ENCODE data around the gene DSCAML1.

The DSCAML1 gene

DNA sequence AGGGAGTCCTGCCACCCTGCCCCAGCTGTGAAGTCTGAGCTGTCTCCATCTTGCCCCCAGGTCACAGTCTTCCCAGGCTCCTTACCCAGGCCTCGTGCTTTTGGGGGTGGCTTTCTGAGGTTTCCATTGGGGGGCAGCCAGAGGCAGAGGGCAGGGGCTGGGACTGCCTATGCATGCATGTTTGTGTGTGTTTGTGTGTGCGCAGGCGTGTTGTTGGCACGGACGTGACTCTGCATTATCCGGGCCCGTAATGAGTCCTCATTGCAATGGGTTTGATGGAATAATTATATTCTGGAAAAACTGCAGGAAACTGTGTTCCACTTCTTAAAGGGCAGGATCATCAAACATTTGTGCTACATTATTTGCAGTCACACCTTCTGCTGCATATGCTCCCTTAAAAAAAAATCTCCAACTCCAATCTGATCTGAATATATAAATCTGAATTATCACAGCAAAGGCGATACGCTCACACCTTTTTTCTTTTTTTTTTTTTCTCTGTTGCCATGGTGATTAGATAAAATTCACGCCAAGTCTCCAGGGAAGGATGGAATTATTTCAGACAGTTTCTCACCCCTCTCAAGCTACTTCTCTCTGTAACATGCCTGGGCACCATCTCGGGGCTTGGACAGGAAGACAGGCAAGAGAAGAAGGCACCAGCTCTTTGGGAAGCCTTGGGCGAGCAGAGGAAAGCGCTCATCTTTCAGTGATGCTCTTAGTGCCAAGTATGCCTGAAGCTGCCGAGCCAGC lies 45.9 kb downstream of the DSCAML1 start:
- Histone ChIP-seq H3K4me1 (ENCODE audit: control extremely low read depth in 1 of 4, control insufficient read depth in 4 of 4, insufficient read depth in 4 of 4, low read length in 3 of 4) (no peaks in the 10 kb centered on the region), H3K9me3 (ENCODE audit: control extremely low read depth in 1 of 5, control insufficient read depth in 4 of 5, insufficient read depth in 2 of 5, low read depth in 1 of 5, low read length in 4 of 5) (no peaks in the 10 kb centered on the region), H3K27ac (ENCODE audit: insufficient read depth in 1 of 2, low read depth in 1 of 2, low read length in 2 of 2, poor library complexity in 1 of 2, severe bottlenecking in 2 of 2) (no peak overlapping the region), H3K27me3 (replicated peaks in 2 of 5; ENCODE audit: control insufficient read depth in 4 of 5, insufficient read depth in 5 of 5, low read length in 4 of 5) (peaks cover 0 to 3% (median 0%) of the 10 kb centered on the region in 5 experiments), H3K36me3 (ENCODE audit: control insufficient read depth in 4 of 4, insufficient read depth in 4 of 4, low read length in 3 of 4) (no peaks in the 10 kb centered on the region), H3K4me3 (ENCODE audit: control insufficient read depth in 1 of 7, extremely low read depth in 1 of 7, insufficient read depth in 4 of 7, low read depth in 2 of 7, low read length in 6 of 7) (no peak overlapping the region)
- ChIA-PET POLR2A (interaction anchor here (0.7 kb wide), 1 partner anchor 69 kb away, joined by 3 read pairs; no protein-coding TSS in a partner anchor), CTCF (no interaction called here)
- DNase-seq: no peak
- WGBS (ENCODE audit: insufficient coverage): 90% methylated on average over 9 of the region's 14 CpGs

DNA sequence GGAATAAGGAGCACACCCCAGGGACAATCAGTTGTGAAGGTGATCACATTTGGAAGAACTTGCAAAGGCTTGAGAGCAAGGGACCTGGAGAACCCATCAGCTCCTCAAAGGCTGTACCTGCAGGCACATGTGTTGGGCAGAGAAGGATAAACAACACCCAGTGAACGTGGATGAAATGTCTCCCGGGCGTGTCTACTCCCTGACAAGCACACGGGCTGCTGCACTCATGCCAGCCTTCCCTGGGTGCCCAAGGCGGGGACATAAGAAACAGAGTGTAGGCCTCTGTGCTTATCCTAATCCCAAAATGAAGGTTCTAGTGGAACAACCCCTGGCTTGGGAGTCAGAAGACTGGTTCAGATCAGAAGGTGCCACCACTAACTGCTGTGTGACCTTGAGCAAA lies 46.7 kb downstream of the DSCAML1 start:
- WGBS (ENCODE audit: insufficient coverage): 99% methylated on average over 5 of the region's 5 CpGs
- Histone ChIP-seq H3K4me1 (ENCODE audit: control extremely low read depth in 1 of 4, control insufficient read depth in 4 of 4, insufficient read depth in 4 of 4, low read length in 3 of 4) (peaks cover 0 to 3% (median under 1%) of the 10 kb centered on the region in 4 experiments), H3K9me3 (ENCODE audit: control extremely low read depth in 1 of 5, control insufficient read depth in 4 of 5, insufficient read depth in 2 of 5, low read depth in 1 of 5, low read length in 4 of 5) (no peaks in the 10 kb centered on the region), H3K27ac (ENCODE audit: insufficient read depth in 1 of 2, low read depth in 1 of 2, low read length in 2 of 2, poor library complexity in 1 of 2, severe bottlenecking in 2 of 2) (no peak overlapping the region), H3K36me3 (ENCODE audit: control insufficient read depth in 4 of 4, insufficient read depth in 4 of 4, low read length in 3 of 4) (no peaks in the 10 kb centered on the region), H3K4me3 (ENCODE audit: control insufficient read depth in 1 of 7, extremely low read depth in 1 of 7, insufficient read depth in 4 of 7, low read depth in 2 of 7, low read length in 6 of 7) (no peak overlapping the region), H3K27me3 (replicated peaks in 2 of 5; ENCODE audit: control insufficient read depth in 4 of 5, insufficient read depth in 5 of 5, low read length in 4 of 5) (peaks cover 0 to 3% (median 0%) of the 10 kb centered on the region in 5 experiments)
- ChIA-PET CTCF (no interaction called here), POLR2A (interaction anchor here (0.7 kb wide), 1 partner anchor 70 kb away, joined by 3 read pairs; no protein-coding TSS in a partner anchor)
- DNase-seq: no peak

DNA sequence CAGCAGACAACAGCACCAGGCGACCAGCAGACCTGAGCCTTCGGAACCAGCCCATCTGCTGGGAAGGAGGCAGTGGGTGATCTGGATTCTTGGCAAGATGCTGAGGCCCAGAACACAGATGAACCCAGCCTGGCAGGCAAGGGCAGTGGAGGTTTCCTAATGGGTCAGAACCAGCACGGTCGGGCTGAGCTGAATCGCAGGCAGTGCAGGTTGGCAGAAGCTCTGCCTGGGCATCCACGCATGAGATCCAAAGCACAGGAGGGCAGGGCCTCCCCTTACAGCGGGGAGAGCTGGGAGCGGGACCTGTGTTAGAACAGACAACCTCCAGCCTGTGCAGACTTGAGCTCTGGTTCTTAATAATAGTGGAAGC lies 47.5 kb downstream of the DSCAML1 start:
- Histone ChIP-seq H3K27me3 (replicated peaks in 2 of 5; ENCODE audit: control insufficient read depth in 4 of 5, insufficient read depth in 5 of 5, low read length in 4 of 5) (peaks cover 0 to 3% (median 0%) of the 10 kb centered on the region in 5 experiments), H3K4me3 (ENCODE audit: control insufficient read depth in 1 of 7, extremely low read depth in 1 of 7, insufficient read depth in 4 of 7, low read depth in 2 of 7, low read length in 6 of 7) (no peak overlapping the region), H3K4me1 (ENCODE audit: control extremely low read depth in 1 of 4, control insufficient read depth in 4 of 4, insufficient read depth in 4 of 4, low read length in 3 of 4) (peaks cover 0 to 11% (median 8%) of the 10 kb centered on the region in 4 experiments), H3K27ac (ENCODE audit: insufficient read depth in 1 of 2, low read depth in 1 of 2, low read length in 2 of 2, poor library complexity in 1 of 2, severe bottlenecking in 2 of 2) (no peak overlapping the region), H3K36me3 (ENCODE audit: control insufficient read depth in 4 of 4, insufficient read depth in 4 of 4, low read length in 3 of 4) (no peaks in the 10 kb centered on the region), H3K9me3 (ENCODE audit: control extremely low read depth in 1 of 5, control insufficient read depth in 4 of 5, insufficient read depth in 2 of 5, low read depth in 1 of 5, low read length in 4 of 5) (no peaks in the 10 kb centered on the region)
- 100% methylated on average over 7 of the region's 8 CpGs for WGBS (ENCODE audit: insufficient coverage)
- no peak for DNase-seq
- CTCF ChIA-PET: interaction anchor here (1.5 kb wide), 1 partner anchor 13 kb away, joined by 6 read pairs; no protein-coding TSS in a partner anchor
- POLR2A ChIA-PET: no interaction called here

DNA sequence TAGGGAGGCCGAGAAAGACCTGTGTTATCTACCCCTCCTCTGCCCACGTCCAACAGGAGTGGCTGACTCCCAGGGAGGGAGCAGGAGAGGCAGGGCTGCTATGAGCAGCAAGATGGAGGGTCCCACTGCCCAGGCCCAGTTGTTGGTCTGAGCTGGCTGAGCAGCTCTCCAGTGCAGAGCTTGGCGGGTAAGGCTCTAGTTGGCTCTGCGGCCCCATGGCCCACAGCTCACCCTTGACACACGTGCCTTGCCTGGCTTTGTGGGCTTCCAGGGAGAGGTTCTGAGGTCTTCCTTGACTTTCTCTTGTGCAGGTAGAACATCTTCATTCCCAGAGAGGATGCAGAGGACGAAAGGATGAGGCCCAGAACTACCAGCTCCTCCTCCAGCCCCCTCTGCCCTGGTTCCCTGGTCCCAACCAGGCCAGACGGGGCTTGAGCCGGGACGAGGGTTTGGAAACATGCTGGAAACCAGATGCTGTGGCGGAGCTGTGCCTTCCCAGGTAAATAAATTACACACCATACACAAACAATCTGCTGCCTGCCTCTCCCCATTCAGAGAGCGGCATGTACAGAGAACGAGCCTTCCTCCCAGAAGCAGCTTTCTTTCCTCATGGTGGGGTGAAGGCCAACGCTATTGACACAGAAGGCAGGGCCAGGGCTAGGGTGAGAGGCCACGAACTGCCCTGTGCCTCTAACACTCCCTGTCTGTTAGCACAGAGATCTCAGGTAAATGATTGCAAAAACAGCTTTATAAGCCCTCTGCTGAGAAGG lies 48.1 kb downstream of the DSCAML1 start:
- Histone ChIP-seq H3K36me3 (ENCODE audit: control insufficient read depth in 4 of 4, insufficient read depth in 4 of 4, low read length in 3 of 4) (no peaks in the 10 kb centered on the region), H3K9me3 (ENCODE audit: control extremely low read depth in 1 of 5, control insufficient read depth in 4 of 5, insufficient read depth in 2 of 5, low read depth in 1 of 5, low read length in 4 of 5) (no peaks in the 10 kb centered on the region), H3K27ac (ENCODE audit: insufficient read depth in 1 of 2, low read depth in 1 of 2, low read length in 2 of 2, poor library complexity in 1 of 2, severe bottlenecking in 2 of 2) (no peak overlapping the region), H3K27me3 (replicated peaks in 2 of 5; ENCODE audit: control insufficient read depth in 4 of 5, insufficient read depth in 5 of 5, low read length in 4 of 5) (peaks cover 0 to 3% (median 0%) of the 10 kb centered on the region in 5 experiments), H3K4me3 (ENCODE audit: control insufficient read depth in 1 of 7, extremely low read depth in 1 of 7, insufficient read depth in 4 of 7, low read depth in 2 of 7, low read length in 6 of 7) (no peak overlapping the region), H3K4me1 (ENCODE audit: control extremely low read depth in 1 of 4, control insufficient read depth in 4 of 4, insufficient read depth in 4 of 4, low read length in 3 of 4) (peaks cover 2 to 17% (median 14%) of the 10 kb centered on the region in 4 experiments)
- POLR2A ChIA-PET: no interaction called here
- WGBS (ENCODE audit: insufficient coverage): 94% methylated on average over 11 of the region's 14 CpGs
- CTCF ChIA-PET: interaction anchor here (1.5 kb wide), 1 partner anchor 12 kb away, joined by 6 read pairs; no protein-coding TSS in a partner anchor
- no peak for DNase-seq

DNA sequence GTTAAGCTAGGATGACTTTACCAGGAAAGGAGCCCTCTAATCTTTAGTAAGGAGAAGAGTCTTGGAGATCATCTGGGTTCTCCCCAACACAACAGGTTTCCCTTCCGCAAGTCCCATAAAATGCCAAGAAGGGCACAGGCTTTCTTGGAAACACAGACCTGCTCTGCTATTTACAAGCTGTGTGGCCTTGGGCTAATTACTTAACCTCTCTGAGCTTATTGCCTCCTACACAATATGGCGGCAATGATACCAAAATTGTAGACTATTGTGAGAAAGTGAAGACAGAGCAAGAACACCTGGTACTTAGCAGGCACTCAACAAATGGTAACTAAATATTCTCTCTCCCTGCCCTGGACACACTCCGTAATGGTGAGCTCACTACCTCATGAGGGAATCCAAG lies 49.1 kb downstream of the DSCAML1 start:
- CTCF ChIA-PET: interaction anchor here (1.0 to 1.3 kb wide), 2 partner anchors 8 to 17 kb away, joined by 4 read pairs; no protein-coding TSS in a partner anchor
- 94% methylated on average over 2 of the region's 3 CpGs for WGBS (ENCODE audit: insufficient coverage)
- Histone ChIP-seq H3K27ac (ENCODE audit: insufficient read depth in 1 of 2, low read depth in 1 of 2, low read length in 2 of 2, poor library complexity in 1 of 2, severe bottlenecking in 2 of 2) (no peak overlapping the region), H3K4me3 (ENCODE audit: control insufficient read depth in 1 of 7, extremely low read depth in 1 of 7, insufficient read depth in 4 of 7, low read depth in 2 of 7, low read length in 6 of 7) (no peak overlapping the region), H3K9me3 (ENCODE audit: control extremely low read depth in 1 of 5, control insufficient read depth in 4 of 5, insufficient read depth in 2 of 5, low read depth in 1 of 5, low read length in 4 of 5) (no peaks in the 10 kb centered on the region), H3K27me3 (replicated peaks in 2 of 5; ENCODE audit: control insufficient read depth in 4 of 5, insufficient read depth in 5 of 5, low read length in 4 of 5) (no peaks in the 10 kb centered on the region), H3K4me1 (ENCODE audit: control extremely low read depth in 1 of 4, control insufficient read depth in 4 of 4, insufficient read depth in 4 of 4, low read length in 3 of 4) (peaks cover 2 to 27% (median 24%) of the 10 kb centered on the region in 4 experiments), H3K36me3 (ENCODE audit: control insufficient read depth in 4 of 4, insufficient read depth in 4 of 4, low read length in 3 of 4) (no peaks in the 10 kb centered on the region)
- DNase-seq: no peak
- POLR2A ChIA-PET: no interaction called here

DNA sequence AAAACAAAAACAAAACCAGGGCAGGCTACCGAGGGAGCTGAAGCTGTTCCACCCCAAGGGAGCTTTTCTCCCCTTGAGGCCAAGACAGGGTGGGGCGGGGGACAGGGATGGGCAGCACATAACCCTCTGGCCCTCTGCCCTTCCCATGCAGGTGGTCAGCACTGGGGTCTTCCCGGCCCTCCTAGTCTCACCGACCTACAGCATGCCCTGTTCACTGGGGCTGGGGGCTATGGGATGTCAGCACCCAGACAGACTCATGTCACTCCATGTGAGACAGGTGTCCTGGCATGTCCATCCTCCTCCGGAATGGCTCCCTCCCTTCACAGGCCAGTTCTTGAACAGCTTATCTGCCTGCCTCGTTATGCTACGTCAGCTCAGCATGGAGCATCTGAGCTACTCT lies 51.7 kb downstream of the DSCAML1 start:
- H3K9me3 ChIP-seq (ENCODE audit: control extremely low read depth in 1 of 5, control insufficient read depth in 4 of 5, insufficient read depth in 2 of 5, low read depth in 1 of 5, low read length in 4 of 5): peaks cover 0 to 2% (median 0%) of the 10 kb centered on the region in 5 experiments
- 89% methylated on average over 6 of the region's 7 CpGs for WGBS (ENCODE audit: insufficient coverage)
- H3K36me3 ChIP-seq (ENCODE audit: control insufficient read depth in 4 of 4, insufficient read depth in 4 of 4, low read length in 3 of 4): no peaks in the 10 kb centered on the region
- H3K27ac ChIP-seq (ENCODE audit: insufficient read depth in 1 of 2, low read depth in 1 of 2, low read length in 2 of 2, poor library complexity in 1 of 2, severe bottlenecking in 2 of 2): no peak overlapping the region
- no peak for DNase-seq
- peaks cover 2 to 33% (median 30%) of the 10 kb centered on the region in 4 experiments for H3K4me1 ChIP-seq (ENCODE audit: control extremely low read depth in 1 of 4, control insufficient read depth in 4 of 4, insufficient read depth in 4 of 4, low read length in 3 of 4)
- peaks cover 0 to under 1% (median 0%) of the 10 kb centered on the region in 5 experiments for H3K27me3 ChIP-seq (replicated peaks in 2 of 5; ENCODE audit: control insufficient read depth in 4 of 5, insufficient read depth in 5 of 5, low read length in 4 of 5)
- CTCF ChIA-PET: interaction anchor here (0.8 to 2.7 kb wide), 2 partner anchors 10 to 15 kb away, joined by 3 to 7 read pairs; no protein-coding TSS in a partner anchor
- no peak overlapping the region for H3K4me3 ChIP-seq (ENCODE audit: control insufficient read depth in 1 of 7, extremely low read depth in 1 of 7, insufficient read depth in 4 of 7, low read depth in 2 of 7, low read length in 6 of 7)
- POLR2A ChIA-PET: no interaction called here

Measured in common myeloid progenitor, CD34-positive (primary cell).